HepG2 (cell line): ENCODE measurements around the gene MAPK12. TPM values are rescaled to one million over a fixed set of nuclear protein-coding genes. Genes with fewer than 3 reads are reported as not detected.

ENCODE experiments used
- BHLHE40 ChIP-seq: IDR thresholded peaks from 2 replicates; pipeline ENCODE4 v1.6.1; 2011; ENCODE audit warnings: low read length, improper control_type of control experiment
- HNRNPLL ChIP-seq: fragments of 200-400 bp; formaldehyde crosslinking; IDR thresholded peaks from 2 replicates; pipeline ENCODE4 v1.6.1; 2017; ENCODE audit warnings: mild to moderate bottlenecking, low read depth, low read length; ENCODE audit not compliant: poor library complexity, severe bottlenecking
- HOXA5 ChIP-seq: sonication (generic); formaldehyde crosslinking; IDR thresholded peaks from 2 replicates; pipeline ENCODE4 v1.4.0; 2020; ENCODE audit warnings: missing genetic modification reagents
- MBNL3 ChIP-seq: fragments of 250-450 bp; sonication (Bioruptor Pico); conservative IDR thresholded peaks from 2 replicates; pipeline ENCODE4 v1.8.0; 2022; ENCODE audit warnings: mild to moderate bottlenecking, inconsistent platforms
- NR0B2 ChIP-seq: sonication (generic); formaldehyde crosslinking; IDR thresholded peaks from 2 replicates; pipeline ENCODE4 v1.4.0; 2020; ENCODE audit warnings: mild to moderate bottlenecking, missing genetic modification reagents
- NR2C2 ChIP-seq: sonication (generic); formaldehyde crosslinking; IDR thresholded peaks from 2 replicates; pipeline ENCODE4 v1.4.0; 2020; ENCODE audit warnings: missing genetic modification reagents, mild to moderate bottlenecking, moderate library complexity, borderline replicate concordance
- RNF219 ChIP-seq: sonication (generic); formaldehyde crosslinking; IDR thresholded peaks from 2 replicates; pipeline ENCODE4 v1.5.0; 2020; ENCODE audit warnings: mild to moderate bottlenecking, missing genetic modification reagents
- XBP1 ChIP-seq: sonication (generic); formaldehyde crosslinking; IDR thresholded peaks from 2 replicates; pipeline ENCODE4 v1.5.0; 2020; ENCODE audit warnings: missing genetic modification reagents
- YEATS2 ChIP-seq: sonication (generic); formaldehyde crosslinking; IDR thresholded peaks from 2 replicates; pipeline ENCODE4 v1.4.0; 2020; ENCODE audit warnings: missing genetic modification reagents, borderline replicate concordance
- ZBTB38 ChIP-seq: sonication (generic); formaldehyde crosslinking; IDR thresholded peaks from 2 replicates; pipeline ENCODE4 v1.5.1; 2020; ENCODE audit warnings: mild to moderate bottlenecking, missing genetic modification reagents
- ZKSCAN1 ChIP-seq: fragments of 150-350 bp; IDR thresholded peaks from 2 replicates; pipeline ENCODE4 v1.6.1; 2014; ENCODE audit warnings: low read length
- ZNF343 ChIP-seq: sonication (generic); formaldehyde crosslinking; IDR thresholded peaks from 2 replicates; pipeline ENCODE4 v1.4.0; 2020; ENCODE audit warnings: mild to moderate bottlenecking, missing genetic modification reagents
- ZNF451 ChIP-seq: sonication (generic); formaldehyde crosslinking; IDR thresholded peaks from 2 replicates; pipeline ENCODE4 v1.5.0; 2020; ENCODE audit warnings: mild to moderate bottlenecking, missing genetic modification reagents
- ZNF574 ChIP-seq: sonication (generic); formaldehyde crosslinking; IDR thresholded peaks from 2 replicates; pipeline ENCODE4 v1.4.0; 2020; ENCODE audit warnings: missing genetic modification reagents
- ZNF703 ChIP-seq: sonication (generic); formaldehyde crosslinking; IDR thresholded peaks from 2 replicates; pipeline ENCODE4 v1.5.1; 2020; ENCODE audit warnings: missing genetic modification reagents, mild to moderate bottlenecking, moderate library complexity, borderline replicate concordance
- polyA plus RNA-seq, 8 experiments: library from polyadenylated mRNA; depleted of rRNA in 3 of 8; stranded (reverse) in 7 of 8; unstranded in 1 of 8; fragments of >200 nt; fragmentation: Illumina TruSeq in 4 of 8; extraction: Trizol in 4 of 8; gene quantifications; 2 replicates each; pipeline versions ENCODE4 v1.2.1 to v1.2.3, GENCODE V29; 2011 to 2016; ENCODE audit warnings: low read depth in 4 of 8, missing spikeins in 1 of 8, mixed read lengths in 1 of 8; ENCODE audit not compliant: insufficient read depth in 1 of 8
- total RNA-seq, 5 experiments: library from RNA; depleted of rRNA; stranded (reverse); fragments of >200 nt; fragmentation: Illumina TruSeq; extraction: Trizol; gene quantifications; 2 replicates each; pipeline ENCODE4 v1.2.3, GENCODE V29; 2016; ENCODE audit warnings: low read depth in 1 of 5

MAPK12 gene
- total and polyA plus RNA-seq, 2 of the 13 experiments (the other 11 are each of a cell fraction or from before 2014, with no cell fraction given), result 22.2 to 23.3 TPM

- no peak for TF ChIP-seq RNF219
- no peak for TF ChIP-seq HOXA5 (CRISPR knock-in tag)
- TF ChIP-seq ZBTB38 (CRISPR knock-in tag), result no peak
- no peak for TF ChIP-seq ZNF703 (CRISPR knock-in tag)
- no peak for TF ChIP-seq YEATS2
- TF ChIP-seq HNRNPLL, result no peak
- TF ChIP-seq BHLHE40, result peak; percentile 46; the same call in 1 of the 2 replicates
- no peak for TF ChIP-seq XBP1 (CRISPR knock-in tag)
- TF ChIP-seq ZNF343, result no peak
- no peak for TF ChIP-seq ZKSCAN1
- TF ChIP-seq ZNF451, result no peak
- TF ChIP-seq ZNF574 (CRISPR knock-in tag), result peak; percentile 18; the same call in 1 of the 2 replicates
- peak; percentile 31; the same call in 1 of the 2 replicates for TF ChIP-seq NR2C2 (CRISPR knock-in tag)
- no peak for TF ChIP-seq MBNL3 (CRISPR knock-in tag)
- TF ChIP-seq NR0B2 (CRISPR knock-in tag), result no peak
Measured at GRCh38 chr22:50261615-50262459, at the start of gene MAPK12 (continued).
